Fibroblast of the aortic adventitia (primary cell): ENCODE data around the gene SLC5A6. TPM values are rescaled to one million over a fixed set of nuclear protein-coding genes. Genes with fewer than 3 reads are reported as not detected.

Experiments
- DNase-seq: peaks from one replicate; pipeline ENCODE4 v3.0.0-alpha.2; 2010; ENCODE audit warnings: low read depth
- H3K4me3 ChIP-seq: 2 replicates; pipeline ENCODE4 v1.5.1; 2011; ENCODE audit warnings: low read depth, mild to moderate bottlenecking, control low read depth, low read length, moderate library complexity
- total RNA-seq: library from RNA; depleted of rRNA; stranded (reverse); fragments of >200 nt; gene quantifications from 2 replicates; pipeline ENCODE4 v1.2.3, GENCODE V29; 2012; ENCODE audit warnings: low replicate concordance
- TF ChIP-seq, protein P1 (sequence below): IDR thresholded peaks from 2 replicates; pipeline ENCODE4 v1.5.1; 2011; ENCODE audit warnings: mild to moderate bottlenecking, low read length, control low read depth, inconsistent platforms; ENCODE audit not compliant: insufficient read depth

Gene SLC5A6
- total RNA-seq, 1 donor = 20.0 TPM

DNA sequence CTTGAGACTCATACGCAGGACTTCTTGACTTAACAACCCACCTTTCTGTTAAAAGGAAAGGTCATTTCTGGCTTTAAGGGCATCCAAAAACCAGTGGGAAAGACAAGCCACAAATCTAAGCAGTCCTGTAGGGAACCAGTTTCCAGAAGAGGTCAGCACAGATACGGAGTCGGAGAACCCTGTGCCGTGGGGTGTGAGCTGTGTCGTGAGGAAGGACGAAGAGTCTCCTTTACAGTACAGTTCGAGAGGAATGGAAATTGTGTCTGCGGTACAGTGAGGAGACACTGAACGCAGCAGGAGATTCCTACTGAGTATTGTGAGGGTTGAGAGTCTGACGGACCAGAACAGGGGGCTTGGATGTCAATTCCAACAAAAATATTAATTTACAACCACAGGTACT lies 33.0 kb upstream of the SLC5A6 start:
- DNase-seq = no peak
- TF ChIP-seq, protein P1, sequence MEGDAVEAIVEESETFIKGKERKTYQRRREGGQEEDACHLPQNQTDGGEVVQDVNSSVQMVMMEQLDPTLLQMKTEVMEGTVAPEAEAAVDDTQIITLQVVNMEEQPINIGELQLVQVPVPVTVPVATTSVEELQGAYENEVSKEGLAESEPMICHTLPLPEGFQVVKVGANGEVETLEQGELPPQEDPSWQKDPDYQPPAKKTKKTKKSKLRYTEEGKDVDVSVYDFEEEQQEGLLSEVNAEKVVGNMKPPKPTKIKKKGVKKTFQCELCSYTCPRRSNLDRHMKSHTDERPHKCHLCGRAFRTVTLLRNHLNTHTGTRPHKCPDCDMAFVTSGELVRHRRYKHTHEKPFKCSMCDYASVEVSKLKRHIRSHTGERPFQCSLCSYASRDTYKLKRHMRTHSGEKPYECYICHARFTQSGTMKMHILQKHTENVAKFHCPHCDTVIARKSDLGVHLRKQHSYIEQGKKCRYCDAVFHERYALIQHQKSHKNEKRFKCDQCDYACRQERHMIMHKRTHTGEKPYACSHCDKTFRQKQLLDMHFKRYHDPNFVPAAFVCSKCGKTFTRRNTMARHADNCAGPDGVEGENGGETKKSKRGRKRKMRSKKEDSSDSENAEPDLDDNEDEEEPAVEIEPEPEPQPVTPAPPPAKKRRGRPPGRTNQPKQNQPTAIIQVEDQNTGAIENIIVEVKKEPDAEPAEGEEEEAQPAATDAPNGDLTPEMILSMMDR = no peak
- H3K4me3 ChIP-seq = no peak overlapping the region

DNA sequence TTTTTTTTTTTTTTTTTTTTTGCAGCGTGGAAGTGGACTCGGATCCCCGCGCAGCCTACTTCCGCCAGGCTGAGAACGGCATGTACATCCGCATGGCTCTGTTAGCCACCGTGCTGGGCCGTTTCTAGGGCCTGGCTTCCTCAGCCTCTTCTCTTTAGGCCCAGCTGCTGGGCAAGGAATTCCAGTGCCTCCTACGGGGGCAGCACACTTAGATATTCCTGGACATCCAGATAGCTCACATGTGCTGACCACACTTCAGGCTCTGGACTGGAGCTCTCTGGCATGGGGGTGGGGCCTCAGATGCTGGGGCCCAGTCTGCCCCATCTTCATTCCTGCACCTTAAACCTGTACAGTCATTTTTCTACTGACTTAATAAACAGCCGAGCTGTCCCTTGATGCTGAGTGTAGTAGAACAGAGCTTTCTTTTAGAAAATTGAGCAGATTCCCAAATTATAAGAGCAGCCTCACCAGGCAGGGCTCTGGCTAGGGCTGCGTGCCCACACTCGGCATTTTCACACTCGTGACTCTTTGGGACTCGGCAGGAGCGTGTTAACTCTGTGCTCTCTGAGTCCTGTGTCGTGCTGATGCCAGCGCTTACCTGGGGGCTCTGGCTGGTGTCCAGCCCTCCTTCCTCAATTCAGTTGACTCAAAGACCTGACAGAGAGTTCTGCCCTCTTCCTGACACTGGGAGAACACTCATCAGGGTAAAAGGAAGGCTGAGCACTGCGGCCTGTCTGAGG lies 31.5 kb upstream of the SLC5A6 start:
- H3K4me3 ChIP-seq = no peak overlapping the region
- TF ChIP-seq, protein P1 = no peak
- no peak for DNase-seq

DNA sequence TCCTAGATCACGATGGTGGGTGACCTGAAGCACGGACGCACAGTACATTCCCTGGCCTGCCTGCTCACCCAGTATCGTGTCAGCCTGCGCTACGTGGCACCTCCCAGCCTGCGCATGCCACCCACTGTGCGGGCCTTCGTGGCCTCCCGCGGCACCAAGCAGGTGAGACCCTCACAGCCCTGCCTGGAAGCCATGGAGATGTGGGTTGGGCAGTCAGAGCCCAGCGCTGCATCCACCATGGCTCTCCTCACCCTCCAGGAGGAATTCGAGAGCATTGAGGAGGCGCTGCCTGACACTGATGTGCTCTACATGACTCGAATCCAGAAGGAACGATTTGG lies 30.5 kb upstream of the SLC5A6 start:
- no peak overlapping the region for H3K4me3 ChIP-seq
- no peak for DNase-seq
- TF ChIP-seq, protein P1 = no peak

DNA sequence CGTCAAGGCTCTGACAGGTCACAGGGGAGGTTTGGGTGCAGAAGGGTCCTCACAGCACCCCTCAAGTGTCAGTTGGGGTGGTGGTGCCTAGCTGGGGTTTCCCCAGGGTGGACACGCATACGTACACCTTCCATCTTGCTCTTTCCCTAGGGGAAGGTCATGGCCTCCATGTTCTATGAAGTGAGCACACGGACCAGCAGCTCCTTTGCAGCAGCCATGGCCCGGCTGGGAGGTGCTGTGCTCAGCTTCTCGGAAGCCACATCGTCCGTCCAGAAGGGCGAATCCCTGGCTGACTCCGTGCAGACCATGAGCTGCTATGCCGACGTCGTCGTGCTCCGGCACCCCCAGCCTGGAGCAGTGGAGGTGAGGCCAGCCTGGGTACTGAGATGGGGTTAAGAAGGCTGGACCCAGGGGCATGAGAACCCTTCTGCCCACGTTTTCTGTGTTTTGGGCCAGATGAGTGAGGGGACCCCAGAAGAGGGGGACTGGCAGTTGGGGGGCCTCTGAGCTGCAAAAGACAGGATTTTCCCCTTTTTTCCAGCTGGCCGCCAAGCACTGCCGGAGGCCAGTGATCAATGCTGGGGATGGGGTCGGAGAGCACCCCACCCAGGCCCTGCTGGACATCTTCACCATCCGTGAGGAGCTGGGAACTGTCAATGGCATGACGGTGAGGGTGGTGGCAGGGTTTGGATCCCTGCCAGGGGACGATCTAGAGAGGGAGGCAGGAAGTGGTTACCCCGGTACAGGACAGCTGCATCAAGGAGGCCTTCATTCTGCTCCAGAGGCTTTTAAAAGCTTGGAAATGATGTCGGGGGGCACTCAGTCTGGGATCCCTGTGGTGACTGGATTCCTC lies 29.9 kb upstream of the SLC5A6 start:
- no peak overlapping the region for H3K4me3 ChIP-seq
- no peak for DNase-seq
- TF ChIP-seq, protein P1 = no peak

DNA sequence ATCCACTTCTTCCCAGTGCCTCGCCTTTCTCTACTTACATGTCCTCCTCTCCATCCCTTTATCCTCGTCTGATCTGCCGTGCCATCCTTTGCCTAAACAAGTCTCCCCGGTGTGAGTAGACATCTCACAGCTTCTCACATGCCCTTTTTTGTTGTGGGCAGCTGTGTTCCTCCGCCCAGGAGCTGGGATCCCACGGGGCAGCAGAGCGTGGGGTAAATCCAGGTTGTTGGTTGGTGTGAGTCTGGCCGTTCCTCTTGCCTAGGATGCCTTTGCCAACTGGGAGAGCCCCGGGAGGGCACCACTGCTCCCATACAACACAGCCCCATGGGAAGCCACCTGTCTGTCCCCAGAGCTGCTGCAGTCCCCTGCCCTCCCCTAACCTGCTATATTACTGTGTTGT lies 28.3 kb upstream of the SLC5A6 start:
- no peak overlapping the region for H3K4me3 ChIP-seq
- no peak for DNase-seq
- TF ChIP-seq, protein P1 = no peak

DNA sequence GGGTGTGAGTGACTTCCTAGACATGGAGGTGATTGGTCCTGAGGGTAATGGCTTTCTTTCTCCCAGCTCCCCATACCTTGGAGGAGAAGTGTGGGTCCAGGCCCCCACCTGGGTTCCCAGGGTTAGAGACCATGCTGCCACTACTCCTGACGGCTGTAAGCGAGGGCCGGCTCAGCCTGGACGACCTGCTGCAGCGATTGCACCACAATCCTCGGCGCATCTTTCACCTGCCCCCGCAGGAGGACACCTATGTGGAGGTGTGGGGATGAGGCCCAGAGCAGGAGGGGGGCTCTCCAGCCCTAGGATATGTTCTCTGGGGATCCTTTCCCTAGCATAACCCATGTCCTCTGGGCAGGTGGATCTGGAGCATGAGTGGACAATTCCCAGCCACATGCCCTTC lies 26.9 kb upstream of the SLC5A6 start:
- TF ChIP-seq, protein P1 = no peak
- no peak for DNase-seq
- H3K4me3 ChIP-seq = no peak overlapping the region
